SK-N-SH treated with all-trans-retinoic acid at 6 μM for 48 hours (cell line): Measurements from ENCODE around the gene LRFN2.

Experiments
- CREB5 ChIP-seq: fragments of 250-450 bp; sonication (Bioruptor Pico); IDR thresholded peaks from 2 replicates; pipeline ENCODE4 v1.5.1; 2020; ENCODE audit warnings: low read depth, mild to moderate bottlenecking, moderate library complexity
- CSDC2 ChIP-seq: fragments of 250-450 bp; sonication (Bioruptor Pico); IDR thresholded peaks from 2 replicates; pipeline ENCODE4 v1.5.0; 2020; ENCODE audit warnings: mild to moderate bottlenecking, moderate library complexity
- CSRNP3 ChIP-seq: fragments of 250-450 bp; sonication (Bioruptor Pico); IDR thresholded peaks from 2 replicates; pipeline ENCODE4 v1.5.1; 2021; ENCODE audit warnings: mild to moderate bottlenecking, moderate library complexity
- ZFP3 ChIP-seq: fragments of 250-450 bp; sonication (Bioruptor Pico); IDR thresholded peaks from 2 replicates; pipeline ENCODE4 v1.5.0; 2020; ENCODE audit warnings: mild to moderate bottlenecking, moderate library complexity
- ZFP30 ChIP-seq: fragments of 450-650 bp; formaldehyde crosslinking; IDR thresholded peaks from 2 replicates; pipeline ENCODE4 v1.5.0; 2022; ENCODE audit warnings: mild to moderate bottlenecking, moderate library complexity

GRCh38 chr6:40556881-40557280, 30.3 kb downstream of the LRFN2 start:
- TF ChIP-seq CREB5 (CRISPR knock-in tag) (no peak), CSDC2 (CRISPR knock-in tag) (no peak), ZFP30 (no peak), ZFP3 (no peak), CSRNP3 (no peak)
